ENCODE measurements around the gene TUT1. TPM values are rescaled to one million over a fixed set of nuclear protein-coding genes. Genes with fewer than 3 reads are reported as not detected.
A peak's percentile ranks its signal among the peaks of the same experiment; 100 is the strongest.

Gene TUT1
- total RNA-seq, 2 donors from 2014 or later, result 16.0 to 33.5 TPM

DNA sequence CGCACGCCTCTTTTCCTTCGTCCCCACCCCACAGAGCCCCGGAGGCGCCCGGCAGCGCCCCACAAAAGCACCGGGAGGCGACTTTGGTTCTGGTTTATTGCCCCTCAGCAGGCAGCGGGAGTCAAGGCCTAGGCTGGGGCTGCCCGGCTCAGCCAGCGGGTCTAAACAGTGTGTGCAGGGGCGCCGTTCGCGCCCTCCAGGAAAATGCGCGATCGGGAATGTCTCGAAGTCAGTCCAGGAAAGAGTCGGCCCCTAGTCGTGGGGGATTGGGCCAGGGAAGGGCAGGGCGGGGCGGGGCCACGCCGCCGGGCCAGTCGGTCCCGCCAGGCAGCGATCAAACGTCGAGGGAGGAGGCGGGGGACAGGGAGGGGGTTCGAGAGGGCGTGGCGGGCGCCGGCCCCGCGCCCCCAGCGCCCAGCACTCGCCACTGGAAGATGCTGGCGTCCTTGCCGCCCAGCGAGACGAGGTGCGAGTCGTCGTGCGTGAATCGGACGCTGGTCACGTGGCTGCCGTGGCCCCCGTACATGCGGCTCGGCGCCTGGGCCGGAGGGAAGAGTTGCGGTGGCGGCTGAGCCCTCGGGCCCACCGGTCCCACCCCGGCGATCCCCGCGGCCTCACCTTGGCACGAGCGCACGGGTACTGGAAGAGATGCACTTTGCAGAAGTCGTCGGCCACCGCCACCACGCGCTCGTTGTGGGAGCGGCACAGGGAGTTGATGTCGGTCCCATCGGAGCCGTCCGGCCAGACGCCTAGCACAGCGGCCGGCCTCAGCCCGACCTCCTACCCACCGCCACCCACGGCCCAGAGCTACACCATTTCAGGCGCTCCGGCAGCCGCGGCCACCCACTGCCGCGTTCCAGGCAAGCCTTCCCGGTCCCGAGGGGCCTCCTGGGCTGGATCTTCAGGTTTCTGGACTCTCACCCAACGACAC, 11.1 kb upstream of the TUT1 start:
- Mint-ChIP-seq H3K36me3 (ENCODE audit: low read depth) (peaks cover 50% of the 10 kb centered on the region), H3K4me3 (peak overlapping the region; percentile 77), H3K27ac (peak overlapping the region; percentile 94), H3K27me3 (ENCODE audit: insufficient read depth) (peaks cover 24% of the 10 kb centered on the region), H3K9me3 (no peaks in the 10 kb centered on the region), H3K4me1 (peaks cover 55% of the 10 kb centered on the region)
- Histone ChIP-seq H3K9ac (ENCODE audit: extremely low read depth, low read length, poor library complexity, severe bottlenecking) (peak overlapping the region; percentile 11), H3K4me1 (ENCODE audit: control insufficient read depth, insufficient read depth, low read length) (peaks cover 13% of the 10 kb centered on the region), H3K36me3 (ENCODE audit: control insufficient read depth, insufficient read depth, low read length) (peaks cover 24% of the 10 kb centered on the region), H3K27ac (ENCODE audit: low read depth, low read length) (peak overlapping the region; percentile 69), H3K9me3 (ENCODE audit: control insufficient read depth, low read length) (no peaks in the 10 kb centered on the region), H3K27me3 (ENCODE audit: control insufficient read depth, insufficient read depth, low read length, poor library complexity, severe bottlenecking) (peaks cover 11% of the 10 kb centered on the region), H3K4me3 (ENCODE audit: low read length) (peak overlapping the region; percentile 96)
- WGBS, 2 experiments (ENCODE audit: insufficient coverage in 1 of 2, insufficient read length in 1 of 2), result 21 to 22% methylated on average over 65 to 96 of the region's 96 CpGs
- TF ChIP-seq, protein P1, sequence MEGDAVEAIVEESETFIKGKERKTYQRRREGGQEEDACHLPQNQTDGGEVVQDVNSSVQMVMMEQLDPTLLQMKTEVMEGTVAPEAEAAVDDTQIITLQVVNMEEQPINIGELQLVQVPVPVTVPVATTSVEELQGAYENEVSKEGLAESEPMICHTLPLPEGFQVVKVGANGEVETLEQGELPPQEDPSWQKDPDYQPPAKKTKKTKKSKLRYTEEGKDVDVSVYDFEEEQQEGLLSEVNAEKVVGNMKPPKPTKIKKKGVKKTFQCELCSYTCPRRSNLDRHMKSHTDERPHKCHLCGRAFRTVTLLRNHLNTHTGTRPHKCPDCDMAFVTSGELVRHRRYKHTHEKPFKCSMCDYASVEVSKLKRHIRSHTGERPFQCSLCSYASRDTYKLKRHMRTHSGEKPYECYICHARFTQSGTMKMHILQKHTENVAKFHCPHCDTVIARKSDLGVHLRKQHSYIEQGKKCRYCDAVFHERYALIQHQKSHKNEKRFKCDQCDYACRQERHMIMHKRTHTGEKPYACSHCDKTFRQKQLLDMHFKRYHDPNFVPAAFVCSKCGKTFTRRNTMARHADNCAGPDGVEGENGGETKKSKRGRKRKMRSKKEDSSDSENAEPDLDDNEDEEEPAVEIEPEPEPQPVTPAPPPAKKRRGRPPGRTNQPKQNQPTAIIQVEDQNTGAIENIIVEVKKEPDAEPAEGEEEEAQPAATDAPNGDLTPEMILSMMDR (conservative IDR thresholded peaks at IDR 0.05), result peak; percentile 26
- DNase-seq, result peak; percentile 88

DNA sequence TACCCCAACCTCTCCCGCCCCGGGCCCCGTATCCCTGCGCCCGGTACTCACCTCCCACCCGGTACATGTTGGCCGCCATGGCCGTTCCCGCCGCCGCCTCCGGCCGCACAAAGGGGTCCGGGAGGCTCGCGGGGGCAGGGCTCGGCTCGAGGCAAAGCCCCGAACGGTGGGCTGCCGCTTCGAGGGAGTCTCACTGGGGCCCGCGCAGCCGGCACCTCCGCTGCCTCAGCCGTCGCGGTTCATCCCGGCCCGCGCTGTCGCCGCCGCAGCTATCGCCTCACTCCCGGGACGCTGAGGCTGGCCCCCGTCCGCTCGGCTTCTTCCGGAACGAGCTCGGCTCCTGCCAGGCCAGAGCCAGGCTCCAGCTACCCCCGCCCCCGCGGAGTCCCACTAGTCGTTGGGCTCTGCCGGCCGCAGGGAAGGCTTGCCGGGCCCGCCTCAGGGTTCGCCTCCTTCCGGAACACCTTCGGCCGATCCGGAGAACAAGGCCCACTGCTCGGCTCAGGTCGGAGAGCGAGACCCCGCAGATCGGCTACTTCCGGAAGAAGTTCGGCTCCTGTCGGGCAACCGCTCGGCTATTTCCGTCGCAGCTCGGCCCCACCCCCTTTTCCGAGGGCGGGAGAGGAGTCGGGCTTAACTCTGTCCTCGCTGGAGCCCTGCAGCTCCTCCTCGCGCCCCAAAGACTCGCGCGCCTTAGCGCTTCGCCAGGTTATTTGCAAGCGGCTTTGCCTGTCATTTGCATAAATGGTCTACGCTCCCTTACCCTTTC, 10.2 kb upstream of the TUT1 start, which contains the start of gene MTA2:
MTA2 (minus strand) TSS at position 494 of the 769 bp plus-strand sequence; CDS start at position 79, 415 bp downstream.
- Histone ChIP-seq H3K4me1 (ENCODE audit: control insufficient read depth, insufficient read depth, low read length) (peaks cover 13% of the 10 kb centered on the region), H3K9ac (ENCODE audit: extremely low read depth, low read length, poor library complexity, severe bottlenecking) (peak within 1 kb of the TSS; percentile 82), H3K36me3 (ENCODE audit: control insufficient read depth, insufficient read depth, low read length) (peaks cover 32% of the 10 kb centered on the region), H3K27ac (ENCODE audit: low read depth, low read length) (peak within 1 kb of the TSS; percentile 83), H3K4me3 (ENCODE audit: low read length) (peak within 1 kb of the TSS; percentile 96), H3K27me3 (ENCODE audit: control insufficient read depth, insufficient read depth, low read length, poor library complexity, severe bottlenecking) (peaks cover 11% of the 10 kb centered on the region), H3K9me3 (ENCODE audit: control insufficient read depth, low read length) (no peaks in the 10 kb centered on the region)
- H3K4me3 Mint-ChIP-seq, result peak within 1 kb of the TSS; percentile 77
- H3K36me3 Mint-ChIP-seq (ENCODE audit: low read depth), result peaks cover 57% of the 10 kb centered on the region
- peaks cover 24% of the 10 kb centered on the region for H3K27me3 Mint-ChIP-seq (ENCODE audit: insufficient read depth)
- WGBS, 2 experiments (ENCODE audit: insufficient coverage in 1 of 2, insufficient read length in 1 of 2), result 0% methylated on average over 46 to 83 of the region's 83 CpGs
- TF ChIP-seq, protein P1 (conservative IDR thresholded peaks at IDR 0.05), result no peak
- peak; percentile 100 for DNase-seq
- no peaks in the 10 kb centered on the region for H3K9me3 Mint-ChIP-seq
- H3K27ac Mint-ChIP-seq, result peak within 1 kb of the TSS; percentile 94
- peaks cover 51% of the 10 kb centered on the region for H3K4me1 Mint-ChIP-seq

DNA sequence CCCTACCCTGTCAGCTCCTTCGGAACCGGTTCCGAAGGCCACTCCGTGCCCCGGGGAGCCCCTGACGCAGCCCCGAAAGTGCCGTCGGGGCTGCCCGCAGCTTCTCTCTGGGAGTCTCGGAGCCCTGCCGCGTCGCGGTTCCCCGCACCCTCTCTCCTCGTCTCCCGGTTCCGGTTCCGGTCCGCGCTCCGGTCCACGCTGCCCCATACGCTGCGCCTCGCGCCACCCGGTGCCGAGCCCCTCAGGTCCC, 9.7 kb upstream of the TUT1 start:
- Histone ChIP-seq H3K4me3 (ENCODE audit: low read length) (peak overlapping the region; percentile 96), H3K4me1 (ENCODE audit: control insufficient read depth, insufficient read depth, low read length) (peaks cover 13% of the 10 kb centered on the region), H3K9me3 (ENCODE audit: control insufficient read depth, low read length) (no peaks in the 10 kb centered on the region), H3K27ac (ENCODE audit: low read depth, low read length) (peak overlapping the region; percentile 83), H3K27me3 (ENCODE audit: control insufficient read depth, insufficient read depth, low read length, poor library complexity, severe bottlenecking) (peaks cover 11% of the 10 kb centered on the region), H3K9ac (ENCODE audit: extremely low read depth, low read length, poor library complexity, severe bottlenecking) (peak overlapping the region; percentile 82), H3K36me3 (ENCODE audit: control insufficient read depth, insufficient read depth, low read length) (peaks cover 37% of the 10 kb centered on the region)
- H3K27me3 Mint-ChIP-seq (ENCODE audit: insufficient read depth), result peaks cover 24% of the 10 kb centered on the region
- peaks cover 49% of the 10 kb centered on the region for H3K4me1 Mint-ChIP-seq
- peak overlapping the region; percentile 84 for H3K27ac Mint-ChIP-seq
- DNase-seq, result peak; percentile 67
- WGBS, 2 experiments (ENCODE audit: insufficient coverage in 1 of 2, insufficient read length in 1 of 2), result 0 to 2% methylated on average over 9 to 30 of the region's 30 CpGs
- H3K4me3 Mint-ChIP-seq, result peak overlapping the region; percentile 77
- H3K36me3 Mint-ChIP-seq (ENCODE audit: low read depth), result peaks cover 59% of the 10 kb centered on the region
- TF ChIP-seq, protein P1 (conservative IDR thresholded peaks at IDR 0.05), result no peak
- H3K9me3 Mint-ChIP-seq, result no peaks in the 10 kb centered on the region
